GM13977 (cell line): ENCODE measurements around the gene OTUB1.
A peak's percentile ranks its signal among the peaks of the same experiment; 100 is the strongest.

Source experiments
- DNase-seq: peaks from one replicate; pipeline ENCODE4 v3.0.0; 2012; ENCODE audit warnings: low spot score
- in situ Hi-C: fragments of 300-500 bp; cut with MboI; formaldehyde crosslinking; loops from one replicate; pipeline ENCODE4 v1.12.0; 2022; ENCODE audit warnings: low sequenced_read_pairs, low pct_unique_long_range_greater_than_20kb, mixed read lengths, inconsistent platforms; ENCODE audit not compliant: unreplicated experiment
- TF ChIP-seq, protein P1 (sequence below): IDR thresholded peaks from 2 replicates; pipeline ENCODE4 v1.5.1; 2012; ENCODE audit warnings: mild to moderate bottlenecking, control low read depth; ENCODE audit not compliant: insufficient read depth; ENCODE audit errors: extremely low read depth, missing control alignments

OTUB1 gene

DNA sequence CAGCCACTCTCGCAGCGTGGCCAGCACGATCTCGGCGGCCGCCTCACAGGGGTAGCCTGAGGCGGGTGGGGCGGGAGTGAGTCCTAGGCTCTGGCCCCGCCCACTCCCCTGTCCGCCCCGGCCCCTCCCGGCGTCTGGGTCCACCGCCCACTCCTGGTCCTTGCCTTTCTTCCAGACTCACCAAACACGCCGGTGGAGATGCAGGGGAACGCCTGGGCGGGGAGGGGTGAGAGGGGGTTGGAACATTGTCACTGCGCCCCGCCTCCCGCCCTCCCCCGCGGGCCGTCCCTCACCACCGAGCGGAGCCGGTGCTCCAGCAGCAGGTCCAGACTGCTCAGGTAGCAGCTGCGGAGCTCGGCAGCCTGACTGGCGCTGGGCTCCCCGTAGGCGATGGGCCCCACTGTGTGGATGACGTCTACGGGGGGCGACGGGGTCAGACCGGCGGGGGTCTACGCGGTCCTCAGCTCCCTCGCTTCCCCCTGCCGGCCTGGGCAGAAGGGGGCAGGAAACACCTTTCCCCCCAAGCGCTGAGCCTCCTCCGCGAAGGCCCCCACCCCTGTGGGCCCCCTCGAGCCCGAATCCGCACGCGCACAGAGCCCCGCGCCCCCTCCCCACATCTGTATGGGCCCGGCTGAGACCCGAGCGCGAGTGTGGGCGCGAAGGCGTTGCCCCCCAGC is 13.2 kb downstream of the OTUB1 start:
- in situ Hi-C loops, result loop anchor here (25.0 kb wide), 1 partner anchor 163 kb away; the partner anchor contains the start of gene MACROD1
- peak; percentile 88 for DNase-seq
- TF ChIP-seq, protein P1, sequence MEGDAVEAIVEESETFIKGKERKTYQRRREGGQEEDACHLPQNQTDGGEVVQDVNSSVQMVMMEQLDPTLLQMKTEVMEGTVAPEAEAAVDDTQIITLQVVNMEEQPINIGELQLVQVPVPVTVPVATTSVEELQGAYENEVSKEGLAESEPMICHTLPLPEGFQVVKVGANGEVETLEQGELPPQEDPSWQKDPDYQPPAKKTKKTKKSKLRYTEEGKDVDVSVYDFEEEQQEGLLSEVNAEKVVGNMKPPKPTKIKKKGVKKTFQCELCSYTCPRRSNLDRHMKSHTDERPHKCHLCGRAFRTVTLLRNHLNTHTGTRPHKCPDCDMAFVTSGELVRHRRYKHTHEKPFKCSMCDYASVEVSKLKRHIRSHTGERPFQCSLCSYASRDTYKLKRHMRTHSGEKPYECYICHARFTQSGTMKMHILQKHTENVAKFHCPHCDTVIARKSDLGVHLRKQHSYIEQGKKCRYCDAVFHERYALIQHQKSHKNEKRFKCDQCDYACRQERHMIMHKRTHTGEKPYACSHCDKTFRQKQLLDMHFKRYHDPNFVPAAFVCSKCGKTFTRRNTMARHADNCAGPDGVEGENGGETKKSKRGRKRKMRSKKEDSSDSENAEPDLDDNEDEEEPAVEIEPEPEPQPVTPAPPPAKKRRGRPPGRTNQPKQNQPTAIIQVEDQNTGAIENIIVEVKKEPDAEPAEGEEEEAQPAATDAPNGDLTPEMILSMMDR, result no peak

DNA sequence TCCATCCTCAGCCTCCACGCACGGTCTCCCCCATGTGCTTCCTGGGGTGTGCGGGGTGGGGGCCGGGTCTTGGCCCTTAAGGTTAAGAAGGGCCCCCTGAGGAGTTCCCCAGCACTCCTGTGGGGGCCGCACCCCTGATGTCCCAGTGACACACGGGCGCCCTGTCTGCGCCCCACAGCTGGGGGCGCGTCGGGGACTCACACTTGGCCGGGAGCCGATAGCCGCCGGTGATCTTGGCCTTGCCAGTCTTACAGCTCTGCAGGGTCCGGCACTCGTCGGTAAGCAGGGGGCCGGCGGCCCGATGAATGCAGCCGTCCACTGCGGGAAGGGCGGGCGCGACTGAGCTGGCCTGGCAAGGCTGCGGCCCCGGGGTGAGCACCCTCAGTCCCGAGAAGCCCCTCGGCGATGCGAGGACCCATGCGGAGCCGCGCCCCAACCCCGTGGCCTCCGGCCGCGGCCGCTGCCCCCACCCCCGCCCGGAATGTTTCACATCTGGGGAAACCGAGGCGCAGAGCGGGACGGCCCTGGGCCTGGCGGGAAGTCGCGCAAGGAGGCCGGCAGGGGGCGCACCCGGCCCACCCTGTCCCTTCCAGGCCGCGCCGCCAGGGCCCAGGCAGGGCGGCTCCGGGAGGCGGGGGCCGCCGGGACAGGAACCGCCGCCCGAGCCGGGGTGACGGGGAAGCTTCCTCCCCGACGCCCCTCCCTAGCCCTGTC is 13.9 kb downstream of the OTUB1 start:
- TF ChIP-seq, protein P1, result peak; percentile 92
- in situ Hi-C loops, result no loop called here
- peak; percentile 95 for DNase-seq

- in situ Hi-C loops, result no loop called here
- TF ChIP-seq, protein P1, result no peak
- no peak for DNase-seq
Measured at GRCh38 chr11:64000740-64001483, 14.7 kb downstream of the OTUB1 start.

- DNase-seq, result no peak
- TF ChIP-seq, protein P1, result no peak
- in situ Hi-C loops, result no loop called here
Measured at GRCh38 chr11:64001484-64002420, 15.5 kb downstream of the OTUB1 start.

DNA sequence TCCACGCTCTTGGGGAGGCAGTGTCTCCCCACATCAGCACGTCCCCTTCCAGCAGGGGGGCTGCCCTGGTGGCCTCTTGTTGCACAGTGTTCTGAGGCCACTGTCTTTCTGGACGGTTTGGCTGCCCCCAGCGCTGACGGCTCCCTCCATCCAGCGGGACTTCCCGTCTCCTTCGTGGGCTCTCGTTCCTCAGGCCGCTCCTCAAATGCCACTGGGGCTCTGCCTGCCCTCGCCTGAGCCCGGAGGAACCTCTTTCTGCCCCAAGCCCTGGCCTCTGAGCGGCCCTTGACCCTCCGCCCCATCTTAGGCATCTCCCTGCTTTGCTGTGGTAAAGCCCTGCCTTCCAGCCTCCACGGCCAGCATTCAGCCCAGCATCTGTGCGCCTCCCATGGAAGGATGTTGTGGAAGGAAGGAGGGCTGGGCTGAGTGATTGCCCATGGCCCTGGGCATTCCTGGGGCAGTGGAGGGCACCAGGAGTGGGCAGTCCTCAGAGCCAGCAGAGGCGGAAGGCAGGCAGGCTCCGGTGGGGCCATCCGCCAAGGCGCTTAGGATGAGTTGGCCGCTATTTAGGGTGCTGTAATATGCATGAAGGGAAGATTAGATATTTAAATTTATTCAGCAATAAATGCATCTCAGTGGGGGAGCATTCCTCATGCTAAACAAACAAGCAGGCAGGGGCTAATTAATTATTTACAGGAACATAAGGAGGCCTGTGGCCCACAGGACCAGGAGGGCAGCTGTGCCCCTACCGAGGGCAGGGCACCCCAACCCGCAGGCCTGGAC is 17.8 kb downstream of the OTUB1 start:
- in situ Hi-C loops, result no loop called here
- TF ChIP-seq, protein P1, result no peak
- DNase-seq, result no peak
